Aorta (tissue), 5 donors: Measurements from ENCODE around the gene MRPL44. TPM values are rescaled to one million over a fixed set of nuclear protein-coding genes. Genes with fewer than 3 reads are reported as not detected.

Source experiments
- ATAC-seq: fragments of 200-7000 bp; cut with Tn5 transposase; one replicate; pipeline ENCODE4 v1.9.1; 2022; ENCODE audit warnings: moderate library complexity; ENCODE audit not compliant: low FRiP score
- DNase-seq, 2 donors: peaks; one replicate each; pipeline ENCODE4 v3.0.0-alpha.2; 2020
- H3K27ac ChIP-seq, 2 donors: one replicate each; pipeline ENCODE4 v1.5.1; 2013; ENCODE audit warnings: low read length in 2 of 2, mild to moderate bottlenecking in 2 of 2, moderate library complexity in 2 of 2, control low read depth in 1 of 2, inconsistent platforms in 1 of 2, low read depth in 1 of 2
- H3K27me3 ChIP-seq, 2 donors: one replicate each; pipeline ENCODE4 v1.6.1; 2013; ENCODE audit warnings: control low read depth in 1 of 2, low read length in 1 of 2, mild to moderate bottlenecking in 1 of 2, moderate library complexity in 1 of 2; ENCODE audit not compliant: insufficient read depth in 2 of 2, control insufficient read depth in 1 of 2
- H3K36me3 ChIP-seq, 2 donors: one replicate each; pipeline ENCODE4 v1.6.1; 2013; ENCODE audit warnings: control low read depth in 1 of 2, low read length in 1 of 2, mild to moderate bottlenecking in 1 of 2; ENCODE audit not compliant: insufficient read depth in 2 of 2, control insufficient read depth in 1 of 2
- H3K4me1 ChIP-seq, 2 donors: one replicate each; pipeline ENCODE4 v1.6.1; 2013; ENCODE audit warnings: low read length in 2 of 2, control low read depth in 1 of 2, mild to moderate bottlenecking in 1 of 2, moderate library complexity in 1 of 2; ENCODE audit not compliant: insufficient read depth in 2 of 2, control insufficient read depth in 1 of 2
- H3K4me3 ChIP-seq, 2 donors: one replicate each; pipeline ENCODE4 v1.5.1; 2013; ENCODE audit warnings: low read length in 2 of 2, control low read depth in 1 of 2, mild to moderate bottlenecking in 1 of 2
- H3K9me3 ChIP-seq: one replicate; pipeline ENCODE4 v1.6.1; 2013; ENCODE audit warnings: mild to moderate bottlenecking, low read length; ENCODE audit not compliant: control insufficient read depth
- WGBS, 2 donors: extraction: QIAGEN DNeasy Blood & Tissue Kit; methylation state at CpG; one replicate each; pipeline ENCODE4 v1.1.7; 2013; 5-methylcytosine and 5-hydroxymethylcytosine counted together
- intact Hi-C, 2 donors: fragments of 100-400 bp; cut with DNase I; formaldehyde crosslinking; loops; one replicate each; pipeline versions ENCODE4 v1.14.2 to v1.15.0; 2022
- polyA plus RNA-seq, 2 donors: library from polyadenylated mRNA; stranded (reverse); fragments of 200-250 nt; gene quantifications; one replicate each; pipeline ENCODE4 v1.2.3, GENCODE V29; 2013
- total RNA-seq, 2 donors: library from RNA; stranded (reverse); fragmentation: NEBNext Ultra II Directional; extraction: Animal tissue kit (Norgen Biotek cat#: 25700); gene quantifications; one replicate each; pipeline ENCODE4 v1.2.1, GENCODE V29; 2021
- donor health status: healthy with polysubstance abuse.
- donor health status: Bipolar disorder and iron deficiency.
- donor health status: DM: no; HTN: no; CAD: no.
- donor health status: DM: no; HTN: no; CAD: no.
- donor health status: DM: yes; HTN: yes; CAD: no.

Gene MRPL44
- total and polyA plus RNA-seq, 4 donors, result 11.6 to 14.4 (median 13.6) TPM

- DNase-seq (no peak), ATAC-seq (no peak)
- Histone ChIP-seq H3K4me3 (no peak overlapping the region), H3K27ac (no peak overlapping the region), H3K4me1 (no peaks in the 10 kb centered on the region), H3K36me3 (peaks cover 0 to 5% of the 10 kb centered on the region in 2 donors), H3K9me3 (no peaks in the 10 kb centered on the region), H3K27me3 (no peaks in the 10 kb centered on the region)
- WGBS, 2 donors, result 93 to 96% methylated on average over 4 of the region's 4 CpGs
- intact Hi-C loops, result no loop called here
Measured at GRCh38 chr2:223920109-223920508, 37.2 kb upstream of the MRPL44 start.

- H3K27ac ChIP-seq, result no peak overlapping the region
- H3K36me3 ChIP-seq, result peaks cover 0 to under 1% of the 10 kb centered on the region in 2 donors
- intact Hi-C loops, result no loop called here
- H3K4me3 ChIP-seq, result no peak overlapping the region
- H3K4me1 ChIP-seq, result no peaks in the 10 kb centered on the region
- no peak for DNase-seq
- no peak for ATAC-seq
- no peaks in the 10 kb centered on the region for H3K27me3 ChIP-seq
- no peaks in the 10 kb centered on the region for H3K9me3 ChIP-seq
Measured at GRCh38 chr2:223921204-223921603, 36.1 kb upstream of the MRPL44 start.

GRCh38 chr2:223922308-223922707 is 35.0 kb upstream of the MRPL44 start:
- no peak for DNase-seq
- no peak overlapping the region for H3K4me3 ChIP-seq
- no peaks in the 10 kb centered on the region for H3K27me3 ChIP-seq
- no peaks in the 10 kb centered on the region for H3K36me3 ChIP-seq
- no peak overlapping the region for H3K27ac ChIP-seq
- no peaks in the 10 kb centered on the region for H3K9me3 ChIP-seq
- WGBS, 2 donors, result 84 to 86% methylated on average over 3 of the region's 3 CpGs
- intact Hi-C loops, result no loop called here
- no peaks in the 10 kb centered on the region for H3K4me1 ChIP-seq
- ATAC-seq, result no peak

- ATAC-seq, result no peak
- Histone ChIP-seq H3K36me3 (no peaks in the 10 kb centered on the region), H3K4me1 (no peaks in the 10 kb centered on the region), H3K27ac (no peak overlapping the region), H3K4me3 (no peak overlapping the region), H3K27me3 (no peaks in the 10 kb centered on the region), H3K9me3 (no peaks in the 10 kb centered on the region)
- intact Hi-C loops, result no loop called here
- DNase-seq, result no peak
- WGBS, 2 donors, result 26 to 38% methylated on average over 2 of the region's 2 CpGs
Measured at GRCh38 chr2:223923976-223924375, 33.3 kb upstream of the MRPL44 start.

- Histone ChIP-seq H3K36me3 (no peaks in the 10 kb centered on the region), H3K4me3 (no peak overlapping the region), H3K27me3 (no peaks in the 10 kb centered on the region), H3K4me1 (no peaks in the 10 kb centered on the region), H3K27ac (no peak overlapping the region), H3K9me3 (no peaks in the 10 kb centered on the region)
- DNase-seq (no peak), ATAC-seq (no peak)
- WGBS, 2 donors, result 98 to 99% methylated on average over 3 of the region's 3 CpGs
- intact Hi-C loops, result no loop called here
Measured at GRCh38 chr2:223925106-223925505, 32.2 kb upstream of the MRPL44 start.

GRCh38 chr2:223928113-223929006 is 28.9 kb upstream of the MRPL44 start:
- intact Hi-C loops, result no loop called here
- no peak overlapping the region for H3K27ac ChIP-seq
- no peak for ATAC-seq

GRCh38 chr2:223929571-223930102 is 27.6 kb upstream of the MRPL44 start:
- Histone ChIP-seq H3K4me3 (no peak overlapping the region), H3K36me3 (no peaks in the 10 kb centered on the region), H3K27me3 (no peaks in the 10 kb centered on the region), H3K9me3 (no peaks in the 10 kb centered on the region), H3K27ac (no peak overlapping the region), H3K4me1 (peaks cover 0 to 5% of the 10 kb centered on the region in 2 donors)
- ATAC-seq (no peak), DNase-seq (no peak)
- intact Hi-C loops, result no loop called here
- WGBS, 2 donors, result 65 to 67% methylated on average over 4 of the region's 4 CpGs

More at GRCh38 chr2:223928113-223929006, 28.9 kb upstream of the MRPL44 start:
- Histone ChIP-seq H3K9me3 (no peaks in the 10 kb centered on the region), H3K27me3 (no peaks in the 10 kb centered on the region), H3K4me3 (no peak overlapping the region), H3K36me3 (no peaks in the 10 kb centered on the region), H3K4me1 (no peaks in the 10 kb centered on the region)
- no peak for DNase-seq
- 81 to 86% methylated on average over 7 of the region's 7 CpGs for WGBS, 2 donors

- peak; percentile 60 for ATAC-seq
- no peak overlapping the region for H3K27ac ChIP-seq
Measured at GRCh38 chr2:223930103-223930976, 26.9 kb upstream of the MRPL44 start.

More at GRCh38 chr2:223930103-223930976, 26.9 kb upstream of the MRPL44 start:
- H3K4me3 ChIP-seq, result no peak overlapping the region
- H3K27me3 ChIP-seq, result no peaks in the 10 kb centered on the region
- H3K9me3 ChIP-seq, result no peaks in the 10 kb centered on the region
- no peaks in the 10 kb centered on the region for H3K36me3 ChIP-seq
- H3K4me1 ChIP-seq, result peaks cover 2 to 5% of the 10 kb centered on the region in 2 donors
- intact Hi-C loops, result no loop called here
- 78% methylated on average over 23 of the region's 23 CpGs for WGBS, 2 donors
- DNase-seq, result peak in 1 of 2 donors; percentile 73
